GM19025 (cell line): ENCODE results near the gene SENP1.

Source experiments
- ATAC-seq: cut with Tn5 transposase; IDR thresholded peaks from one replicate; pipeline ENCODE4 v1.9.1; 2021; ENCODE audit warnings: mild to moderate bottlenecking, low read depth, moderate library complexity; ENCODE audit not compliant: unreplicated experiment

Gene SENP1

GRCh38 chr12:48022180-48022521 lies 83.7 kb downstream of the SENP1 start:
- no peak for ATAC-seq

DNA sequence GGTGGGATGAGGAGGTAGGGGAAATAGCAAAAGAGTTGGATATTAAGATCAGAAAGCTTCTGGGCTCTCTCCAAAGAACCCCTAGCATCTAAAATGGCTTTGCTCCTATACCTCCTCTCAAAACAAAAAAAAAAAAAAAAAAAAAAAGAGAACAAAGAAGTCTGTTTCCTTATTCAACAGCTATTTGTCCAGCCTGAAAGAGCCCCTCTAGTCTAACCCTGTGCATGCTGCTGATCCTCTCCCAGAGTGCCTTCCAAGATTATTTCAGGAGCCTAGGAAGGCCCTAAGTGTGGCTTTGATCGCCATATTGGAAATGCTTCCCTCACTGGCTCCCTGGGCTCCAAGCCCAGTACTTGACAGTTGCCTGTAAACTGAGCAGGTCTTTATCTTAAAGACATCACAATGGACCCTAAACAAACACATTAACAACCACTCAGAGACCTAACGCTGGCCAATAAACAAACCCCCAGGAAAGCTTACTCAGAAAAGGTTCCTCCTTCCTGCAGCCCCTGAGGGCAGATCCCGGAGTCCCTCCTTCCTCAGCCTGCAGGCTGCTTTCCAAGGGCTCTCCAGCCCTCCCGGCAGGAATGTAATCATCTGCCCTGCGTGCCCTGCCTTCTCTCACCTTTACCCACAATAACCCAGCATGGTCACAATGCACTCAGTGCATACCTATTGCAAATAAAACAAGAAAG lies 84.2 kb downstream of the SENP1 start:
- no peak for ATAC-seq

DNA sequence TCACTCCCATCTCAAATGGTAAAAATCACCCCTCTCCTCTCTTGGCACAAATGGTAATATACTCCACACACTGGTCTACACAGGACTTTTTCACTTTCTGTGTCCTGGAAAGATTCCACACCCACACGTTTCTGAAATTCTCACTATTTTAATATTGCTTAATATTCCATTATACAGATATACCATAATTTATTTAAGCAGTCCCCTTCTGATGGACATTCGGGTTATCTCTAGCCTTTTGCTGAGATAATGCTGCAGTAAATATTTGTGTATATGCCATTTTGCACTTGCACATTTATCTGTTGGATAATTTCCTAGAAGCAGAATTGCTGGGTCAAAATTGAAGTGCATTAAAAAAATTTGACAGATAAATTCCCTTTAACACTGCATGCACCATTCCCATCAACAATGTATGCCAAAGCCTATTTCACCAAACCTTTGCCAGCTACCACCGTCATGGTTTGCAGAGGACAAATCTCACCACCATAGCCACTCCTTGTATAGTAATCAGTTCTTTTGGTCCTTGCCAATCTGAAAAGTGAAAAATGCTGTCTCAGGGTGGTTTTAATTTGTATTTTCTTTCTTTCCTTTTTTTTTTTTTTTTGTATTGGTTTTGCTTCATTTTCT lies 86.1 kb downstream of the SENP1 start:
- ATAC-seq: no peak

DNA sequence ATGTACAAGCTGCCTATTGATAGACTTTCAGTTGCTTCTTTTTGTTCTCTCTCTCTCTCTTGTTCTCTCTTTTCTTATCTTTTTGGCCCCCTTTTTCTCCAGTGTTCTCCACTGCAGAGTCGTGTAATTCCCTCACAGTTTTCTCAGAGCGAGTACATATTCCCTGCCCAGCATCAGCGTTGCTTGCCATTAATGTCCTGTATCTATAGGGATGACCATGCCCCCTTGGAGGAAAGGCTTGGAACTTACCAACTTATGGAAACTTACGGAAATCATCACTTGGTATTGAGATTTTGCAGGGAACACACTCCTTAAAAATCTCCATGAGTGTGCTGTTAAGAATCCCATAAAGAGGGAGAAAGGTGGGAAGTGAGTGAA lies 87.3 kb downstream of the SENP1 start:
- no peak for ATAC-seq

DNA sequence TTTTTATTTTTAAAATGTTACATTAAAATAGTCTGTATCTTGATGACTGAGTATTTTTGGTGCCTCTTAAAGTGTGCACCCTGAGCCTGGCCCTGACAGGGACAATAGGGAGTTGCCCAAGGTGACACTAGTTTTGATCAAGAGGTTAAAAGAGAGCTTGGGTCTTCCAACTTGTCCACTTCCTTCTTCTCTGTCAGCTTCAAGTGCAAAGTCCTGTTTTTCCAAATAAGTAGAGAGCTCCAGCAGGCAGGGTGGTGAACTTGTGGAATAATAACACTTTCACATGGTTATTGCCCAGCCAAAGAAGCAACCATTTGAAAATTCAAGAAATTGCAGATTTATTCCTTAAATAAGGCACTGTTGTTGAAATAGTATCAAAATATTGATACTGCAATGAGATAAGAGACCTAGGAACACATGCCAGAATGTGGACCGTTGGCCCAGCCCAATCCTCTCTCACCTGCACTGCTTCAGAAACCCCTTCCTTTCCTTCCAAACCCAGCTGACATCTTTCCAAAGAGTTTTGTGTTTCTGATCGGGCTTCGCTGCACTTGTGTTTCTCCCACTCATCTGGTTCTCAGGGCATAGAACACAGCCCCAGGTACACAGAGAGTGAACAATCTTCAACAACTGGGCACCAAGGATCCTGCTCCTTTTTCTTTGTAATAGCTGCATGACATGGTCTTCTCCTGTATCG lies 87.8 kb downstream of the SENP1 start:
- no peak for ATAC-seq

DNA sequence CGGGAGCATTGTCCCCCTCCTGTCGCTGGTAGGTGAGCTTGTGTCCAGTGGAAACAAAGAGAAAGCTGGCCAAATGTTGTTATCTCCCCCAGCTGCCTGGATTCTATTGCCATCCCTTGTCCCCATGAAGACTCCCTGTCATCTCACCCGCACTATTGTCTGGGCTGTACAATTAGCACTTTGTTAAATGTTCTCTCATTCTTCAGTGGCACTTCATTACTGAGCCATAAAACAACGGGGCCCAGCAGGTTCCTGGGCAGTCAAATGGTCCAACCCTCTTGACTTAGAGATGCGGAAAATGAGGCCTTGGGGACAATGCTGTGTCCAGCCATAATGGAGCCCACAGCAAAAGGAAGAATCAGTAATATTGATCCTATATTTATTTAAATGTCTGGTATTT lies 88.4 kb downstream of the SENP1 start:
- ATAC-seq: no peak

GRCh38 chr12:48016373-48017020 lies 89.4 kb downstream of the SENP1 start:
- ATAC-seq: no peak

DNA sequence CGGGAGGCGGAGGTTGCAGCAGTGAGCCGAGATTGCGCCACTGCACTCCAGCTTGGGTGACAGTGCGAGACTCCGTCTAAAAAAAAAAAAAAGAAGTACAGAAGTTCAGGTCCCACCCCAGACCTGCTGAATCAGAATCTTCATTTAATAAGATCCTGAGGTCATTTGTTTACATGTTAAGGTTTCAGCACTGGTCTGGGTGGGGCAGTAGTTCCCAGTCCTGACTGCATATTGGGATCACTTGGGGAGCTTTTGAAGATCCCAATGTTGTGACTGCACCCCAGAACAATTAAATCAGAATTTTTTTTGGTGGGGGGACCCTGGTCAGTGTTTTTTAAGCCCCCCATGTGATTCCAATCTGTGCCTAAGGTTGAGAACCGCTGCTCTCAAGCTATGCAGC lies 89.9 kb downstream of the SENP1 start:
- ATAC-seq: no peak

GRCh38 chr12:48015129-48015528 lies 90.8 kb downstream of the SENP1 start:
- ATAC-seq: no peak

DNA sequence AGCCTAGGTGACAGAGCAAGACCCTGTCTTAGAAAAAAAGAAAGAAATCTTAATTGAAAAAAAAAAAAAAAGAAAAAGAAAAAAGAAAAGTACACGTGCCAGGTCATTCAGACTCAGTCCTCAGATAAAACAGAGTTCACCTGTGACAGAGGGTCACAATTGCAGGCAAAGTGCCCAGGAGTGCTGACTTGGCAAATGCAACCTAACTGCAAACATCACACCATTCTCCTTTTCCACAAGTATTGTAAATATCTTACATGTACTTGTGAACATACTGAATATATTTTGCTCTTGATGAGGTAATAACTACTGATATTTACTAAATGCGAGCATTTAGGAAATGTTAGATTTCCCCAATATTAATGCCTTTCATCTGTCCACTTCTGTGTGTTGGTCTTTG lies 92.6 kb downstream of the SENP1 start:
- ATAC-seq: no peak

DNA sequence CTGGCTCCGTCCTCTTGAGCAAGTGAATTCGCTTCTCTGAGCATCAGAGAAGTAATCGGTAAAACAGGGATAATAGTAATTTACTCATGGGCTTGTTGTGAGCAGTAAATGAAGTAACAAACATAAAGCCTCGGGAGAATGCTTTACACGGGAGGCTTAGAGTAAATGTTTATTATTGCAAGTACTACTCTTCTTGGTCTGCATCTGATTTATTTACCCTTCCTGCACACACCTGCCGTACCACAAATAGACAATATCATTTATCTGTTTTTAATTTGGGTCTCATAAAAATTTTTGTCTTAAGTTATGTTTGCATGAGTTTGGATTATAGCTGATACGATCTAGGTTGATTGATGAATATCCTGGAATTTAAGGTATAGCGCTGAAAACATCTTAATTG lies 93.8 kb downstream of the SENP1 start:
- no peak for ATAC-seq

DNA sequence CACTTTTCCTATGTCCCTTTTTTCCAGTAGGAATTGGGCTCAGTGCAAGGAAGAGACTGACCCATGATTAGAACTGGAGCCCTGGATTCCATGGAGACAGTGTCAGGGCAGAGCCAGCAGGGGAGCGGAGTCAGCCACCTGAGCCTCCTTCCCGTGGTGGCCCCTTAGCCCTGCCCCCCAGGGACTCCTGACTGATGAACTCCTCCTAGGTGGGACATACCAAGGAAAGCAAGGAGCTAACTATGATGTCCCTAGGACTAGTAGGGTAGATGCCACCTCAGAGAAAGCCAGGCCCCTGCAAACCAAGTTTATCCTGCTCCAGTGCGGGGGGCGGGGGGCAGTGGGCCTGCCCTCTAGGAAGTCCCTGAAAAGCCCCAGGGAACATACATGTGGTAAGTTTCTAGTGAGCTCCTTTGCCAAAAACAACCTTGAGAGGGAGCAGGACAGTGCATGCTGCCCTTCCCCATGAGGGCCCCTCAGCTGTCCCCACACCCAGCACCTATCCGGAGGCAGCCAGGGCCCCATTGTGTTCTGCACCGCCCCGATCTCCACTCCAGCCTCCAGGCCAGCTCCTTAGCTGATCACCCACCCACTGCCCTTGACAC lies 95.4 kb downstream of the SENP1 start:
- ATAC-seq: no peak

DNA sequence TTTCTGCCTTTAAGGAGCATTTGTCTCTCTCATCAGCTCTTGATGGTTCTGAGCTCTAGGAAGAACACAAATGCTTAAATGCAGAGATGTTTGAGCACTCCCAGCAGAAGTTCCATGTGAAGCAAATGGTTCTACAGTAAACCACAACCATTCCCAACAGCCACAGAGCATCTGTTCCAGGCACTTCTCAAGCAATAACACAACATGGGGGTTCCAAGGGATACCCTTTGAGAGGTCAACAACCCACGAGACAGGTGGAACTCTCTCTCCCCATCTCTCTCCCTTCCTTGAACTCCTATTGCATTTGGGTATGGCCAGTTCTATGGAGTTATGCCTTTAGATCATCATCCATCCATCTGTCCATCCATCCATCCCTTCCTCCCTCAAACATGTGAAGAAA lies 96.4 kb downstream of the SENP1 start:
- ATAC-seq: no peak

DNA sequence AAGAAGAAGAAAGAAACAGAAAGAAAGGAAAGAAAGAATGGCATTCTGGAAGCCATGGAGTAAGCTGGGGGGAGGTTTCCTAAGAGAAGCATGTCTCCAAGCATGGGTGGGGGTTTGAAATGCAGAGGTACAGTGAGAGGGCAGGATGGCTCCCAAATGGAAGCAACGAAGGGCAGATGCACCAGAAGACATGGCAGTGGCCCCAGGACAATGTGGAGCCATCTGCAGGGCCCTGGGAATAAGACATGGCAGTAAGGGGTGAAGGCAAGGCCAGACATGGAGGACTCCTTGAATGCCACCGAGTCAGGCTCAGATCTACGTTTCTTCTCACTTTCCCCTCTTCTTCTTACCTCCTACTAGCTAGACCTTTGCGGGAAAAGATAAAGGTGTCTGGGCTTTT lies 96.9 kb downstream of the SENP1 start:
- ATAC-seq: no peak

- no peak for ATAC-seq
Observed at GRCh38 chr12:48008349-48008748, 97.5 kb downstream of the SENP1 start.

DNA sequence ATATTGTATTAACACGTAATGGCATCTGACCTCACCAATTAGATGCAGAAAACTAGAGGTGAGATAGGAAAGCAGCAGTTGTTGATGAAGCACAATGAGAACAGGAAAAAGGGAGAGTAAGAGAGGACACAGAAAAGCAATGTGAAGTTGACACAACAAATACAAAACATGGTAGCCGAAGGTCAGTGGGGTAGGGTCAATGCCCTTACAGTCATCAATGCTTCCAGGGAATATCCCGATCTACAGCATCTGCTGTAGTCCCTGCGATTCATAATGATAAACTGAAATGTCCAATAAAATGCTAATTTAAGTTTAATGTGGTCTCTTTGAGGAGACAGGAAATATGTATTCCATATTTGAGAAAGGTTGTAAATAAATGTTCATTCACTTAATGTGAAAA lies 98.7 kb downstream of the SENP1 start:
- ATAC-seq: no peak

DNA sequence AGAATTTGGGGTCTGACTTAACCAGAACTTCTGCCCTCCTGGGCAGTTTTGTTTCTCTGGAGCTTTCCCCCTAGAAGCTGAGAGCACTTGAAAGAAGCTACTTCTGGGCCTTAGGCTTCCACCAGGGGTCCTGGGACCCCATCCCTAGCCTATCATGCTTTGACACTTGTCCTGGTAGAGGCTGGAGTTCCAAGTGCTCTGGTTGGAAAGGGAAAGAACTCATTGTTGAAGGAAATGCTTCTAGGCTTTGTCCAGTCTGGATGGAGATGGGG lies 100.2 kb downstream of the SENP1 start:
- ATAC-seq: no peak

DNA sequence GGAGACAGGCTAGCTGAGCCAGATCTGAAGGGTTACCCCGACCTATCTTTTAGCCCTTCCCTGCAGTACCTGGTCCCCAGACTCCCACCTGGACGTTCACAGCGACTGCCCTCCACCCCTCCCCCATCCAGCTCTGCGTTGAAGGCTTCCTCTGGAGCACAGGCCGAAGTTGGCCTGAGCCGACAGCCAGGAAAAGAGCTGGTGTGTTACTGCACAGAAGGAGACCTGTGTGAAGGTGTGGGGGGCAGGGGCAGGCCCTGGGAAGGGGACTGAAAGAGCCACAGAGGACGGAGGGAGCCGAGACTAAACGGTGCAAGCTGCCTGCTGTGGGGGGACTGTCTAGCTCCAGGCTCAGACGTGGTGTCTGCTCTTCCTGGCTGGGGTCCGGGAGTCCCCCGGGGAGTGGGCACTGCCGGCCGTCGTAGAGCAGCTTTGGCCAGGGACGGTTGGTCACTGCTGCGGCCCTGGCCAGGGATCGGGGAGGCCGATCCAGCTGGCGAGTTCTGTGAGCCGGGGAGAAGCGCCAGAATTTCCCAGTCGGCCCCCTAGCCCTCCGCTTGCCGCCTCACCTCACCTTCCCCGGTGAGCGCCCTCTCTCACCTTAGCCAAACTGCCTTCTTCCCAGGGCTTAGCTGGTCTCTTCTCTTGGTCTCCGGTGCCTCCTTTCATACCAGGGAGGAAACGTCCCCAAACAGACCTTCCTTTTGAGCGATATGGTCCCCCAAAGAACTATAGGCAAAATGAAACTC lies 100.7 kb downstream of the SENP1 start:
- no peak for ATAC-seq

GRCh38 chr12:48004053-48004941 lies 101.6 kb downstream of the SENP1 start, which contains the start of gene COL2A1:
TSS of gene COL2A1 (minus strand) at chr12:48004476. CDS start at chr12:48004321, 155 bp downstream.
- ATAC-seq: no peak
